Hypothalamus (tissue), 51 donors: ENCODE results near the gene TCF25.
A peak's percentile ranks its signal among the peaks of the same experiment; 100 is the strongest.
"Not testable (repeated sequence)": the region's sequence is repeated elsewhere in the genome, so short reads cannot be mapped to it uniquely, and the experiment has no call there.

Source experiments
- DNase-seq, 51 donors: peaks; one replicate each; lab custom pipeline; 2025; lab: John Stamatoyannopoulos, UW

Gene TCF25

DNA sequence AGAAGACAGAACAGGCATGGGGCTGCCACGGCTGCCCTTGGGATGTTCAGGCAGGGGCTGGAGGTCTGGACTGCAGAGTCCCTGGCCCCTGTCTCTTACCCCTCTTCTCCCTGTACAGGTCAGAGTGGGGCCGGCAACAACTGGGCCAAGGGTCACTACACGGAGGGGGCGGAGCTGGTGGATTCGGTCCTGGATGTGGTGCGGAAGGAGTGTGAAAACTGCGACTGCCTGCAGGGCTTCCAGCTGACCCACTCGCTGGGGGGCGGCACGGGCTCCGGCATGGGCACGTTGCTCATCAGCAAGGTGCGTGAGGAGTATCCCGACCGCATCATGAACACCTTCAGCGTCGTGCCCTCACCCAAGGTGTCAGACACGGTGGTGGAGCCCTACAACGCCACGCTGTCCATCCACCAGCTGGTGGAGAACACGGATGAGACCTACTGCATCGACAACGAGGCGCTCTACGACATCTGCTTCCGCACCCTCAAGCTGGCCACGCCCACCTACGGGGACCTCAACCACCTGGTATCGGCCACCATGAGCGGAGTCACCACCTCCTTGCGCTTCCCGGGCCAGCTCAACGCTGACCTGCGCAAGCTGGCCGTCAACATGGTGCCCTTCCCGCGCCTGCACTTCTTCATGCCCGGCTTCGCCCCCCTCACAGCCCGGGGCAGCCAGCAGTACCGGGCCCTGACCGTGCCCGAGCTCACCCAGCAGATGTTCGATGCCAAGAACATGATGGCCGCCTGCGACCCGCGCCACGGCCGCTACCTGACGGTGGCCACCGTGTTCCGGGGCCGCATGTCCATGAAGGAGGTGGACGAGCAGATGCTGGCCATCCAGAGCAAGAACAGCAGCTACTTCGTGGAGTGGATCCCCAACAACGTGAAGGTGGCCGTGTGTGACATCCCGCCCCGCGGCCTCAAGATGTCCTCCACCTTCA lies 61.5 kb downstream of the TCF25 start:
- no peak for DNase-seq

DNA sequence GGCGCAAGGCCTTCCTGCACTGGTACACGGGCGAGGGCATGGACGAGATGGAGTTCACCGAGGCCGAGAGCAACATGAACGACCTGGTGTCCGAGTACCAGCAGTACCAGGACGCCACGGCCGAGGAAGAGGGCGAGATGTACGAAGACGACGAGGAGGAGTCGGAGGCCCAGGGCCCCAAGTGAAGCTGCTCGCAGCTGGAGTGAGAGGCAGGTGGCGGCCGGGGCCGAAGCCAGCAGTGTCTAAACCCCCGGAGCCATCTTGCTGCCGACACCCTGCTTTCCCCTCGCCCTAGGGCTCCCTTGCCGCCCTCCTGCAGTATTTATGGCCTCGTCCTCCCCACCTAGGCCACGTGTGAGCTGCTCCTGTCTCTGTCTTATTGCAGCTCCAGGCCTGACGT lies 62.2 kb downstream of the TCF25 start:
- not testable (repeated sequence) for DNase-seq

DNA sequence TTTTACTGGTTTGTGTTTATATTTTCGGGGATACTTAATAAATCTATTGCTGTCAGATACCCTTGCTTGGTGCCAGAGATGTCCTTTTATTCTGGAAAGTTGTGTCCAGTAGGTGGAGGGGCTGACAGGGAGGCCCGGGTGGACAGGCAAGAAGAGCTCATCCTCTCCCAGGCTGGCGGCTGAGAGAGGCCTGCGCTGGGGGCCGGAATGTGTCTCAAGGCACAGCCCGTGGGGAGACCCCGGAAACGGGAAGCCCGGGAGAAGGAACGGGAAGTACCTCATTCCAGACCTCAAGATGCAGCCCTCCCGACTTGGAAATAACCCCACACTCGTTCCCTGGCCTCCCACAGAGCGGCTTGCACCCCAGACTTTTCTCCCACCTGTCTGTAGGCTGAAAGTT lies 62.6 kb downstream of the TCF25 start:
- DNase-seq, result no peak

DNA sequence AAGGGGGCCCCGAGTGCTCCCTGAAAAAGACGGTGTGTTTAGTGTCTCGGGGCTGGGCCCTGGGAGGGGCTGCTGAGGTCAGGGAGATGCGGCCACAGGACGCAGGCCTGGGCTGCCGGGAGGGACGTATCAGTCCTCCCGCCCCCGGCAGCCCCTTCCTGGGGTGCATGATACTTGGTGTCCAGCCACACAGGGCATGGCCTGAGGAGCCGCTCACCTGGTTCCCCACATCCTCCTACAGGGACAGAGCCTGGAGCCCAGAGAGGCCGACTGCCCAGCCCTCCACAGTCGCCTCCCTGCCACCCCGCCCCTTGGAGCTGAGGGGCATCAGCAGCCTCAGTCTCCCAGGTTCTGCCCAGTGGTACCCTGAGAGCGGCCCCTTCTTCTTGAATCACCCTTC lies 63.1 kb downstream of the TCF25 start:
- no peak for DNase-seq

DNA sequence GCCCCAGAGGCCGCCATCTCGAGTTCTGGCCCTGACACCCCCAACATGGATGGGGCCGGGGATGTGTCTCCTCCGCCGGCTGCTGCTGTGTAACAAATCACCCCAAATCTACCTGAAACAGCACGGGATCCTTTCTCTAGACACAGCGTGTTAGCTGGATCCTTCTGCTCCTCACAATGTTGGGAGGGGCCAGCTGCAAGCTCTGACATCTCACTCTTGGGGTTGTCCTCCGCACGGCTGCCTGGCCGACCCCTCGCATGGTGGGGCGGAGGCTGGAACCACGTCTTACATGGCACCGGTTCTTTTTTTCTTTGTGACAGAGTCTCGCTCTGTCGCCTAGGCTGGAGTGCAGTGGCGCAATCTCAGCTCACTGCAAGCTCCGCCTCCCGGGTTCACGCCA lies 63.6 kb downstream of the TCF25 start:
- DNase-seq, result no peak

DNA sequence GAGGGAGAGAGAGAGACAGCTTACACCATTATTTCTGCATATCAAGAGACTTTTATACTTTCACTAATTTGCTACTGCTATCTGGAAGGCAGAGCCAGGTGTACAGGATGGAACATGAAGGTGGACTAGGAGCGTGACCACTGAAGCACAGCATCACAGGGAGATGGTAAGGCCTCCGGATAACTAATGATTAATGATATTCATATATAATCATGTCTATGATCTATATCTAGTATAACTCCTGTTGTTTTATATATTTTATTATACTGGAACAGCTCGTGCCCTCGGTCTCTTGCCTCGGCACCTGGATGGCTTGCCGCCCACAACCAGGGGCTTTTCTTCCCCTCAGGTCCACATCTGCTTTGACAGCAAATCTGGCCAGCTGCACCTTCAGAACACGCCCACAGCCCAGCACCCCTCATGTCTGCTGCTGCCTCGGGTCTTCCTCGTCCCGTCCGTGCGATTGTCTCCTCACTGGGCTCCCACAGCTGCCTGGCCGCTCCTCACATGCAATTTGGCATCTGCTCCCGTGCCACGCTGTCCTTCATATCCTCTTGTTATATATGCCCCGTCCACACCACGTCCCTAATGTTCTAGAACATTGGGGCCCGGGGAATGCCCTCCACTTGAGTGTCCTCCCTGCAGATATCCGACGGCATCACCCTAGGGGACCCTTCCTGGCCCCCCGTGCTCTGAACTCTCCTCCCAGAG lies 64.9 kb downstream of the TCF25 start:
- no peak for DNase-seq

DNA sequence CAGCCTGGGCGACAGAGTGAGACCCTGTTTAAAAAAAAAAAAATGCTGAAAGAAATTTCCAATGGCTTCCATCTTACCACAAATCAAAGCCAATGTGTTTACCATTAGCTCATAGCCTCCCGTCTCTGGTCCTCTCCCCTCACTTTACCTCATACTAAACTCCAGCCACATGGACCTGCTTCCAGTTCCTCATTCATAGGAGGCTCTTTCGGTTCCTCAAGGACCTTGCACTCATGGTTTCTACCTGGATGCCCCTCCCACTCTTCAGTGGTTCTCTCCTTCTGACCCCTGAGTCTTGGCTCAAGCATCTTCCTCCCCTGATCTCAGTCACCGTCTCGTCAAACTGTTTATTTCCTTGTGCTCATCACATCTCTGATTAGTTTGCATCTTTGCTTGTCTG lies 71.4 kb downstream of the TCF25 start:
- DNase-seq, result no peak

DNA sequence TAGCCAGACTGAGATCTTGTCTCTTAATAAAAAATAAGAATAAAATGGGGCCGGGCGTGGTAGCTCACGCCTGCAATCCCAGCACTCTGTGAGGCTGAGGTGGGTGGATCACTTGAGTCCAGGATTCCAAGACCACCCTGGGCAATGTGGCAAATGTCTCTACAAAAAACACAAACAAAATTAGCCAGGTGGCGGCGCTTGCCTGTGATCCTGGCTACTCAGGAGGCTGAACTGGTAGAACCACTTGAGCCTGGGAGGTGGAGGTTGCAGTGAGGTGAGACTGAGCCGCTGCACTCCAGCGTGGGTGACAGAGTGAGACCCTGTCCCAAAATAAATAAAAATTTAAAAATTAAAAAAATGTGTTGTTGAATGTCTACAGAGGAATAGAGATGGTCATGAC lies 72.3 kb downstream of the TCF25 start:
- DNase-seq, result no peak

DNA sequence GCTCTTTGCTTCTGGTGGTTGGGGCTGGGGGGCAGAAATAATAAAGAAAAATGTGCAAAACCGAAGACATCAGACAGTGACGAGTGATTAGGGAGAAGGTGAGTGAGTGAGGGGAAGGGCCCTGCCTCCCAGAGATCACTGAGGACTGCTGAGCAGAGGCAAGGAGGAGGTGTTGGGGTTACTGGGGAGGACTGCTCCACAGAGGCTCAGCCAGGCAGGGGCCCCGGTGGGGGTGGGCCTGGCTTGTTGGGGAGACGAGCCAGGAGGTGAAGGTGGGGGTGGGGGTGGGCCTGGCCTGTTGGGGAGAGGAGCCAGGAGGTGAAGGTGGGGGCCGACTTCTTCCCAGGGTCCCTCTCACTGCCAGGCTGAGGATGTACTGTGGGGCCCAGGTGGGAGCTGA lies 73.1 kb downstream of the TCF25 start:
- no peak for DNase-seq

DNA sequence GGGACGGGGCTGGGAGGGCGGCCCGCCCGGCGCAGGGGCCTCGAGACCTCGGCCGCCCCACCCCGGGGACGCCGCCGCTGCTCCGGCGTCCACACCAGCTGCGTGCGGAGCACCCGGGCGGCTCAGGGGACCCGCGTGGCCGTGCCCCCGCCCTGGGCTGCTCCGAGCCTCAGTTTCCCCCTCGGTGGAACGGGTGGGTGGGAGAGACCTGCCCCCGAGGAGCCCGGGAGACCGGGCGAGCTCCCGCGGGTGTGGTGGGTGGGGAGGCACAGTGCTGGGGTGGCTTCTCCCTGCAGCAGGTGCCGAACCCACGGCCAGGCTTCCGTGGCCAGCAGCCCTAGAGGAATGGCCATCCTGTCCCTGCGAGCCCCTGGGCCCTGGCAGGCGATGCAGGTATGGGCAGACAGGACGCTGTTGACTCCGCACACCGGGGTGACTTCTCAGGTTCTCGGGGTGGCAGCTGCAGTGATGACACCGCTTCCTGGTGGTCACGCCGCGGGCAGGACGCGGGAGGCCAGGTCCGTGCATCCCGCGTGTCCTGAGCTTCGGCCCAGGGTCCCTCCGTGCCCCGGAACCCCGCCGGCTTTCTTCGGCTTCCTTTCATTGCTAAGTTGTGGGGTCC lies 75.8 kb downstream of the TCF25 start:
- peak in 2 of 51 donors; percentile 8 to 15 for DNase-seq

DNA sequence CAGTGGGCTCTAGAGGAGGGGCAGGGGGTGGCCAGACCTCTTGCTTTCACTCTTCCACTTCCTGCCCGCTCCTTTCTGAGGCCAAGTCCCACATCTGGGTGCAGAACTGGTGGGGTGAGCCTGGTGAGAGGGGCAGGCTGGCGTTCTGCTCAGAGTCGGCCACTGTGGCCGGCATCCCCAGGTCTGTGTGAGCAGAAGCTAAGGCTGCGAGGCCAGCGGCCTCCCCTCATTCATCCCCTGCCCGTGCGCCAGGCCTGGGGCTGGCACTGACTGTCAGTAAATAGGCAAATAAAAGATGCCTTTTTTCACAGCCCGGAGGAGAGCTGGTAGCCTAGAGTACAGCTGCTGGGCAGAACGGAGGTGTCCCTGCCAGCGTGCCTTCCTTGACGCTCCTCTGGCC lies 76.4 kb downstream of the TCF25 start:
- DNase-seq, result peak in 9 of 51 donors; percentile 7 to 54 (median 18)

DNA sequence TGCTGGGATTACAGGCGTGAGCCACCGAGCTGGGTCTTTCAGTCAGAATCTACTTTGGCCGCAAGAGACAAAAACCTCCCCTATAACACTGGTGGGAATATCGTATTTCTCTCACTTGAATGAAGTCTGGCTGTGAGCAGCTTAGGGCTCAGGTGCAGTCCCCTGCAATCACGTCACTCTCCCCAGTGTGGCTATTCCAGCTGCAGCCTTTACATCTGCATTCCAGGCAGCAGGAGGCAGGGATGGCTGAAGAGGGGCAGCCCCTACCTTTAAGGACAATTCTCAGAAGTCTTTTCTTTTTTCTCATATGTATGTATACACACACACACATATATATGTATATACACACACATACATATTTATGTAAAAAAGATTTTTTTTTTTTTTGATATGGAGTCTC lies 78.1 kb downstream of the TCF25 start:
- no peak for DNase-seq

DNA sequence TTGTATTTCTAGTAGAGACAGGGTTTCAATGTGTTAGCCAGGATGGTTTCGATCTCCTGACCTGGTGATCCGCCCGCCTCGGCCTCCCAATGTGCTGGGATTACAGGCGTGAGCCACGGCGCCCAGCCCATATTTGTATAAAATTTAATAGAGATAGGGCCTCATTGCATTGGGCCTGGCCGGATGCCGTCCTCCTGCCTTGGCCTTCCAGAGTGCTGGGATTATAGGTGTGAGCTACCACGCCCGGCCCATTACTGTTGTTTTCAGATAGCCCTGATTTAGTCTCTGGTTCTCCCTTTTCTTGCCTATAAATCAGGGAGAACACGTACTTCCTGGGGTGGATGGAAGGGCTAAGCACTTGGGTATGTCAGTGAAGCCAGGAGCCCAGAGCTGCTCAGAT lies 78.7 kb downstream of the TCF25 start:
- DNase-seq, result no peak

DNA sequence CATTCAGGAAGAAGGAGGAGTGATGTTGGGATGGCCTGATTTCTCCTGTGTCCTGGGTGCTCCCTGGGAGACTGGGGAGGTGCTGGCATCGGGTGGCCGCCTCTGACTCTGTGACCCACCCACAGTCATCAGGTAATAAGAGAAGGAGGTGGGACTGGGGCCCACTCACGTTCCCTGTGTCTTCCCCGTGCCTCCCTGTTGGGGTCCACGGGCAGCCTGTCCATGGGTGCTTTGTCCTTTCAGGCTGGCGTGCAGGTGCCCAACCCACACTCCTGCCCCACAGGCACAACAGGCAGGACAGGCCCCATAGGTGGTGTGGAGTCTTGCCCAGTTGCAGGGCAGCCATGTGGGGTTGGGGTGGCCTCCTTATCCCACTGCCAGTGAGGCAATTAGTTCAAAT lies 79.2 kb downstream of the TCF25 start:
- DNase-seq, result no peak

DNA sequence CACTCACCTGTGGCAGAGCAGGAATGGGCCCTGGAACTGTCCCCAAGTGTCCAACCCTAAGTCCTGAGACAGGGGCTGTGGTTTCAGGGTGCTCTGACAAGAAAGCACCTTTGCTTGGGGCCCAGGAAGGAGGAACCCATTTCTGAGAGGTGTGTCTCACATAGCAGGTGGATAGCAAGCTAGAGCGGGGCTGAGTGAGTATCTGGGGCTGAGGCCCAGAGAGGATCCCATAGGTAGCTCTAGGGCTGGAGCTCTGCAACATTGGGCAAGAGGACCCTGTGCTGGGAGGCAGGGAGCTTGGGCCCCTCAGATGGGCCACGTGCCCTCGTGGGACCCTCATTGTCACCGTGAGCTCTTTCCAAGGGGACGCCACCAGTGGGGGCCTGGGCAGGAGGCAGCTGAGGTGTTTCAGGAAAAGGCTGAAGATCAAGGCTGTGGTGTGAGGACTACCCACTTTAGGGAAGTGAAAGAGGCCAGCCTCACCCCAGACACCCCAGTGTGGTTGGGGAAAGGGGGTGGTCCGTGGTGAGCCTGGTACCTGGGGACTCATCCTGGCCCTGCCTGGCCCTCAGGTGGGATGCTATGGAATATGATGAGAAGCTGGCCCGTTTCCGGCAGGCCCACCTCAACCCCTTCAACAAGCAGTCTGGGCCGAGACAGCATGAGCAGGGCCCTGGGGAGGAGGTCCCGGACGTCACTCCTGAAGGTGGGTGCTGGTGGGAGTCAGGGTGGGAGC lies 80.4 kb downstream of the TCF25 start:
- no peak for DNase-seq

DNA sequence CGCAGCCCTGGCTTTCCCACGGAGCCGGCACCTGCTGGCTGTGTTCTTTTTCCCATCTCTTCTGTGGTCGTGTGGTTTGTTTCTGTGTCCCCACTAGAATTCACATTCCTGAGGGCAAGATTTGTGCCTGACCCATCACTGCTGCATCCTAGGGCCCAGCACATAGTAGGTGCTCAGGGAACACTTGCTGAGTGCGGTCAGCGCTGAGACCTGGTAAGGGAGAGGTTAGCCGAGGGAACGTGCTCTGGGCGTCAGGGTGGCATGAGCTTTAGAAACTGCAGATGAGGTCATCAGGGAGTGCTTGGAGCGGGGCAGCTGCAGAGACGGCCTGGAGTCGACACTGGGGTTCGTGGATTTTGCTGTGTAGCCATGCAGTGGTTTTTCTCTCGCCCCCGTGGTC lies 81.1 kb downstream of the TCF25 start:
- no peak for DNase-seq

DNA sequence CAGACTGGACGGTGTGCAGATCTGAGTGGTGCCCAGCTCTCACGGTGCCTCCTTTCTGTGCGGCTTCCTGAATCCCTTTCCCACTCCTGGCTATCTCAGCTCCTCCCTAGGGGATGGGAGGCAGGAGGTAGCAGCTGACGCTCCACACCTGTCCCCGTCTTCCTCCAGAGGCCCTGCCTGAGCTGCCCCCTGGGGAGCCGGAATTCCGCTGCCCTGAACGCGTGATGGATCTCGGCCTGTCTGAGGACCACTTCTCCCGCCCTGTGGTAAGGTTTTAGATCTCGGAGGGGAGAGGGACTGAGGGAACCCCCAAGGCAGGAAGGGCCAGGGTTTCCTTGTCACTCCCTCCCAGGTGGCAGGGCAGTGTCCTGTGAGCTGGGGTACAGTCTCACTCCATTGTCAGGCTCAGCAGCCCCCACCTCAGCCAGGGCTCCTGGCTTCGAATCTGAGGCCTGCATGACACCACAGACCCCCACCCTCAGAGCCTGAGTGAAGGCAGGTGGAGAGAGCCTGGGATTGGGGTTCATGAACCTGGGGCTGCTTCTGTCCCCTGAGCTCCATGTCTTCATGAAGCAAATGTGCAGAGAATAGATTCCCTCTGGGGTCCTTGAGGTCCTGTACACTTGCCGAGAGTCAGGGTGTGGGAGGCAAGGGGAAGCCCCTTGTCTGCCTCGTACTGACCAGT lies 81.8 kb downstream of the TCF25 start:
- DNase-seq, result no peak

DNA sequence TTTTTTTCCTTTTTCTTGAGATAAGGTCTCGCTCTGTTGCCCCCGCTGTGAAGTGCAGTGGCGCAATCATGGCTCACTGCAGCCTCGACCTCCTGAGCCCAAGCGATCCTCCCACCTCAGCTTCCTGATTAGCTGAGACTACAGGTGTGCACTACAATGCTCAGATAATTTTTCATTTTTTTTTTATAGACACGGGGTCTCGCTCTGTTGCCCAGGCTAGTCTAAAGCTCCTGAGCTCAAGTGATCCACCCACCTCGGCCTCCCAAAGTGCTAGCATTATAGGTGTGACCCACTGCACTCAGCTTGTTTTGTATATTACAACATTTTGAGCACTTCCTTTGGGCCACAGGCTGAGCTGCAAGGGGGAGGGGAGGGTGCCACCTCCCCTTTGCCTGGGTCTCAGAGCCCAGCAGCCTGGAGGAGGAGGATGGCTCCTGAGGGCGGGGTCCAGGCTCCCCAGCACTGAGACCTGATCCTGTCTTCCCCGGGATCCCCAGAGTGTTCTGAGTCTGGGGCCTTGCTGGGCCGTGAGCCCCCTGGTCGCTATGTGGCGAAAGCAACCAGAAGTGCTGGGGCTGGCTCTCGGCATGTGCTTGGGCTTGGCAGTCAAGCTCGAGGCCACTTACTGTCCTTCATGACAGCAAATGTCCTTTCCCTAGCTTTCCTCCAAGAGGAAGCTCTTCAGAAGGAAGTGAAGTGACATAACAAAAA lies 83.3 kb downstream of the TCF25 start:
- no peak for DNase-seq

DNA sequence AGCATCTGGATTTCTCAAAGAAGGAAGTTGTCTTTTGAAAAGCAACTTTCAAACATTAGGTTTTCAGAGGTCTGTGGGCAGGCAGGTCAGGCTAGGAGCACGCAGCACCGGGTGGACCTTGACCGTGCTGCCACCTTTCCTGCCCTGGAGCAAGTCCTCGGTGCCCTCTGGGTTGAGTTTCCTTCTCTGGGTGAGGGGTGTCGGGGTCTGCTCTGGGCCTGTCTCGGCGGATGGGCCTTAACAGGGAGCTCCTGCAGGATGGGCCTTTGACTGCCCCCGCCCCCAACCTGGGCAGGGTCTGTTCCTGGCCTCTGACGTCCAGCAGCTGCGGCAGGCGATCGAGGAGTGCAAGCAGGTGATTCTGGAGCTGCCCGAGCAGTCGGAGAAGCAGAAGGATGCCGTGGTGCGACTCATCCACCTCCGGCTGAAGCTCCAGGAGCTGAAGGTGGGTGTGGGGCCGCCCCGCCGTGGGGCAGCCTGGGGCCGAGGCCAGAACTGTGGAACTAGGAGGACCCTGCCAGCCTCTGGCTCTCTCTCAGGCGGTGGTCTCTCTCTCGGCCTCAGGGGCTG lies 83.9 kb downstream of the TCF25 start:
- DNase-seq, result no peak
